Hepatocyte (in vitro differentiated cells): Measurements from ENCODE around the gene HSD17B1.

Experiments used
- EZH2 ChIP-seq: fragments of 200-600 bp; sonication (generic); IDR thresholded peaks from 2 replicates; pipeline ENCODE4 v1.6.1; 2016; ENCODE audit warnings: antibody characterized with exemption, mild to moderate bottlenecking, borderline replicate concordance
- EZH2phosphoT487 ChIP-seq: fragments of 200-600 bp; sonication (generic); IDR thresholded peaks from one replicate; pipeline ENCODE4 v1.6.1; 2018; ENCODE audit warnings: antibody characterized with exemption, mild to moderate bottlenecking, low read depth, moderate library complexity; ENCODE audit not compliant: unreplicated experiment, severe bottlenecking
- TF ChIP-seq, protein P1 (sequence below): fragments of 200-600 bp; sonication (generic); IDR thresholded peaks from 2 replicates; pipeline ENCODE4 v1.5.1; 2016; ENCODE audit warnings: antibody characterized with exemption, mild to moderate bottlenecking; ENCODE audit not compliant: poor library complexity

DNA sequence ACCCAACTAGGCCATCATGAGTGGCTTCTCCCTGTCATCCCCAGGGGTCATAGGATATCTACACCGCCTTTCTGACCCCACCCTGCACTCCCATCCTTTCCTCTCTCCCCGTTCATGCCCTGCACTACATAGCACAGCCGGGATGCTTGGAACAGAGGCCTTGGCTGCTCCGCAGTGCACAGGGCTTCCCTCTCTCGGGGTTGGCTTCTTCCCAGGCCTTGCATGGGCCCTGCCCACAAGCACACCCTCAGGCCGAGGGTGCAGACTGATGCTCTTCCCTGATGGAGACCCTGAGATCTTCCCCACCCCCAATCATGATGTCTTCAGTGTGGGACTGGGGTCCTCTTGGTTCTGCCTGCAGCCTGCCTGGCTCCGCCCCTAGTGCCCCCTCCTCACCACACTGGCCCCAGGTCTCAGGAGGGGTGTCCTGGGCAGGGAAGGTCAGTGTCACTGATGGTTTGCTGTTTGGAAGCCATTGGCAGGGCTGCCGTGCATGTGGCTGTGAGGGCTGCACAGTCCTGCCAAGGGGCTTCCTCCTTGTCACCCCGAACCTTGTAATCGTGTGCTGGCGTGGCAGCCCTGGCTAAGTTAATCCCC, 31.0 kb upstream of the HSD17B1 start:
- TF ChIP-seq, protein P1, sequence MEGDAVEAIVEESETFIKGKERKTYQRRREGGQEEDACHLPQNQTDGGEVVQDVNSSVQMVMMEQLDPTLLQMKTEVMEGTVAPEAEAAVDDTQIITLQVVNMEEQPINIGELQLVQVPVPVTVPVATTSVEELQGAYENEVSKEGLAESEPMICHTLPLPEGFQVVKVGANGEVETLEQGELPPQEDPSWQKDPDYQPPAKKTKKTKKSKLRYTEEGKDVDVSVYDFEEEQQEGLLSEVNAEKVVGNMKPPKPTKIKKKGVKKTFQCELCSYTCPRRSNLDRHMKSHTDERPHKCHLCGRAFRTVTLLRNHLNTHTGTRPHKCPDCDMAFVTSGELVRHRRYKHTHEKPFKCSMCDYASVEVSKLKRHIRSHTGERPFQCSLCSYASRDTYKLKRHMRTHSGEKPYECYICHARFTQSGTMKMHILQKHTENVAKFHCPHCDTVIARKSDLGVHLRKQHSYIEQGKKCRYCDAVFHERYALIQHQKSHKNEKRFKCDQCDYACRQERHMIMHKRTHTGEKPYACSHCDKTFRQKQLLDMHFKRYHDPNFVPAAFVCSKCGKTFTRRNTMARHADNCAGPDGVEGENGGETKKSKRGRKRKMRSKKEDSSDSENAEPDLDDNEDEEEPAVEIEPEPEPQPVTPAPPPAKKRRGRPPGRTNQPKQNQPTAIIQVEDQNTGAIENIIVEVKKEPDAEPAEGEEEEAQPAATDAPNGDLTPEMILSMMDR, result no peak
- TF ChIP-seq EZH2, result no peak
- no peak for TF ChIP-seq EZH2phosphoT487
